ENCODE results near the gene MRC1.
"Not testable (repeated sequence)": the region's sequence is repeated elsewhere in the genome, so short reads cannot be mapped to it uniquely, and the experiment has no call there.

The MRC1 gene

GRCh38 chr10:17906002-17906401, 96.9 kb downstream of the MRC1 start:
- no peak for DNase-seq (ENCODE audit: low read depth)

- no peak for DNase-seq (ENCODE audit: low read depth)
These were observed 98.5 kb downstream of the MRC1 start for GRCh38 chr10:17907641-17908040.

GRCh38 chr10:17910125-17910789, 101.1 kb downstream of the MRC1 start:
- DNase-seq (ENCODE audit: low read depth): no peak

GRCh38 chr10:17912754-17913153, 103.6 kb downstream of the MRC1 start:
- DNase-seq (ENCODE audit: low read depth): no peak

GRCh38 chr10:17913604-17914003, 104.5 kb downstream of the MRC1 start:
- DNase-seq (ENCODE audit: low read depth): no peak

GRCh38 chr10:17914169-17915045, 105.3 kb downstream of the MRC1 start:
- DNase-seq (ENCODE audit: low read depth): no peak

GRCh38 chr10:17915181-17915580, 106.0 kb downstream of the MRC1 start:
- no peak for DNase-seq (ENCODE audit: low read depth)

GRCh38 chr10:17918187-17918903, 109.2 kb downstream of the MRC1 start:
- DNase-seq (ENCODE audit: low read depth): no peak

GRCh38 chr10:17921378-17921777, 112.2 kb downstream of the MRC1 start:
- no peak for DNase-seq (ENCODE audit: low read depth)

- DNase-seq (ENCODE audit: low read depth): no peak
These were observed 114.6 kb downstream of the MRC1 start for GRCh38 chr10:17923728-17924127.

GRCh38 chr10:17943033-17943745, 134.0 kb downstream of the MRC1 start:
- DNase-seq (ENCODE audit: low read depth): no peak

- DNase-seq (ENCODE audit: low read depth): not testable (repeated sequence)
These were observed 141.1 kb downstream of the MRC1 start for GRCh38 chr10:17950269-17950668.

GRCh38 chr10:17950726-17951125, 141.6 kb downstream of the MRC1 start:
- DNase-seq (ENCODE audit: low read depth): no peak

GRCh38 chr10:17951868-17952371, 142.8 kb downstream of the MRC1 start, which contains the start of gene SLC39A12:
SLC39A12 (plus strand) TSS chr10:17951918; CDS start chr10:17953277, 1,359 bp downstream.
- DNase-seq (ENCODE audit: low read depth): no peak

- not testable (repeated sequence) for DNase-seq (ENCODE audit: low read depth)
These were observed 145.2 kb downstream of the MRC1 start for GRCh38 chr10:17954372-17954771.

- no peak for DNase-seq (ENCODE audit: low read depth)
These were observed 145.7 kb downstream of the MRC1 start for GRCh38 chr10:17954861-17955260.

- no peak for DNase-seq (ENCODE audit: low read depth)
These were observed 148.9 kb downstream of the MRC1 start for GRCh38 chr10:17958049-17958448.

- no peak for DNase-seq (ENCODE audit: low read depth)
These were observed 150.7 kb downstream of the MRC1 start for GRCh38 chr10:17959870-17960269.

Measured in T-helper 22 cell (primary cell).